ENCODE data around the gene DCLK1.
A peak's percentile ranks its signal among the peaks of the same experiment; 100 is the strongest.

Gene DCLK1

GRCh38 chr13:35814605-35815011 is 316.6 kb downstream of the DCLK1 start:
- WGBS, 2 experiments (ENCODE audit: insufficient coverage in 2 of 2): no CpG with 5 or more reads among the region's 1 CpG
- no peak overlapping the region for H3K27ac ChIP-seq (ENCODE audit: low read depth, low read length, severe bottlenecking)
- H3K4me1 ChIP-seq (ENCODE audit: control insufficient read depth, insufficient read depth, low read length, poor library complexity, severe bottlenecking): no peaks in the 10 kb centered on the region

GRCh38 chr13:35812736-35813135 is 318.4 kb downstream of the DCLK1 start:
- no peaks in the 10 kb centered on the region for H3K4me1 ChIP-seq (ENCODE audit: control insufficient read depth, insufficient read depth, low read length, poor library complexity, severe bottlenecking)
- H3K9me3 ChIP-seq (ENCODE audit: control insufficient read depth, low read length): no peaks in the 10 kb centered on the region
- no peak overlapping the region for H3K27ac ChIP-seq (ENCODE audit: low read depth, low read length, severe bottlenecking)
- WGBS, 2 experiments (ENCODE audit: insufficient coverage in 2 of 2): 81 to 86% methylated on average over 4 of the region's 6 CpGs
- H3K4me3 ChIP-seq (ENCODE audit: extremely low read depth, insufficient read depth, low read length, poor library complexity, severe bottlenecking): no peak overlapping the region
- no peaks in the 10 kb centered on the region for H3K36me3 ChIP-seq (ENCODE audit: control insufficient read depth, insufficient read depth, low read length)

More at GRCh38 chr13:35814605-35815011, 316.6 kb downstream of the DCLK1 start:
- Histone ChIP-seq H3K9me3 (ENCODE audit: control insufficient read depth, low read length) (no peaks in the 10 kb centered on the region), H3K4me3 (ENCODE audit: extremely low read depth, insufficient read depth, low read length, poor library complexity, severe bottlenecking) (no peak overlapping the region), H3K36me3 (ENCODE audit: control insufficient read depth, insufficient read depth, low read length) (no peaks in the 10 kb centered on the region)

- H3K9me3 ChIP-seq (ENCODE audit: control insufficient read depth, low read length): no peaks in the 10 kb centered on the region
- H3K4me1 ChIP-seq (ENCODE audit: control insufficient read depth, insufficient read depth, low read length, poor library complexity, severe bottlenecking): no peaks in the 10 kb centered on the region
- no peak overlapping the region for H3K4me3 ChIP-seq (ENCODE audit: extremely low read depth, insufficient read depth, low read length, poor library complexity, severe bottlenecking)
- no peak overlapping the region for H3K27ac ChIP-seq (ENCODE audit: low read depth, low read length, severe bottlenecking)
- 92% methylated on average over 3 of the region's 4 CpGs for WGBS, 2 experiments (ENCODE audit: insufficient coverage in 2 of 2)
- no peaks in the 10 kb centered on the region for H3K36me3 ChIP-seq (ENCODE audit: control insufficient read depth, insufficient read depth, low read length)
These were observed 320.9 kb downstream of the DCLK1 start for GRCh38 chr13:35810321-35810720.

- H3K4me1 ChIP-seq (ENCODE audit: control insufficient read depth, insufficient read depth, low read length, poor library complexity, severe bottlenecking): no peaks in the 10 kb centered on the region
- H3K4me3 ChIP-seq (ENCODE audit: extremely low read depth, insufficient read depth, low read length, poor library complexity, severe bottlenecking): no peak overlapping the region
- no peak overlapping the region for H3K27ac ChIP-seq (ENCODE audit: low read depth, low read length, severe bottlenecking)
- 81 to 95% methylated on average over 3 of the region's 6 CpGs for WGBS, 2 experiments (ENCODE audit: insufficient coverage in 2 of 2)
- no peaks in the 10 kb centered on the region for H3K9me3 ChIP-seq (ENCODE audit: control insufficient read depth, low read length)
- no peaks in the 10 kb centered on the region for H3K36me3 ChIP-seq (ENCODE audit: control insufficient read depth, insufficient read depth, low read length)
These were observed 322.3 kb downstream of the DCLK1 start for GRCh38 chr13:35808846-35809245.

- Histone ChIP-seq H3K9me3 (ENCODE audit: control insufficient read depth, low read length) (no peaks in the 10 kb centered on the region), H3K4me1 (ENCODE audit: control insufficient read depth, insufficient read depth, low read length, poor library complexity, severe bottlenecking) (no peaks in the 10 kb centered on the region), H3K27ac (ENCODE audit: low read depth, low read length, severe bottlenecking) (no peak overlapping the region), H3K36me3 (ENCODE audit: control insufficient read depth, insufficient read depth, low read length) (no peaks in the 10 kb centered on the region), H3K4me3 (ENCODE audit: extremely low read depth, insufficient read depth, low read length, poor library complexity, severe bottlenecking) (no peak overlapping the region)
- 90 to 98% methylated on average over 4 of the region's 5 CpGs for WGBS, 2 experiments (ENCODE audit: insufficient coverage in 2 of 2)
These were observed 326.3 kb downstream of the DCLK1 start for GRCh38 chr13:35804901-35805300.

- H3K27ac ChIP-seq (ENCODE audit: low read depth, low read length, severe bottlenecking): no peak overlapping the region
- WGBS, 2 experiments (ENCODE audit: insufficient coverage in 2 of 2): 100% methylated on average over 1 of the region's 7 CpGs
- H3K4me1 ChIP-seq (ENCODE audit: control insufficient read depth, insufficient read depth, low read length, poor library complexity, severe bottlenecking): no peaks in the 10 kb centered on the region
- no peaks in the 10 kb centered on the region for H3K36me3 ChIP-seq (ENCODE audit: control insufficient read depth, insufficient read depth, low read length)
- no peaks in the 10 kb centered on the region for H3K9me3 ChIP-seq (ENCODE audit: control insufficient read depth, low read length)
- no peak overlapping the region for H3K4me3 ChIP-seq (ENCODE audit: extremely low read depth, insufficient read depth, low read length, poor library complexity, severe bottlenecking)
These were observed 333.2 kb downstream of the DCLK1 start for GRCh38 chr13:35797991-35798390.

GRCh38 chr13:35797244-35797643 is 333.9 kb downstream of the DCLK1 start:
- Histone ChIP-seq H3K9me3 (ENCODE audit: control insufficient read depth, low read length) (no peaks in the 10 kb centered on the region), H3K36me3 (ENCODE audit: control insufficient read depth, insufficient read depth, low read length) (no peaks in the 10 kb centered on the region), H3K27ac (ENCODE audit: low read depth, low read length, severe bottlenecking) (peak overlapping the region; percentile 44), H3K4me1 (ENCODE audit: control insufficient read depth, insufficient read depth, low read length, poor library complexity, severe bottlenecking) (no peaks in the 10 kb centered on the region), H3K4me3 (ENCODE audit: extremely low read depth, insufficient read depth, low read length, poor library complexity, severe bottlenecking) (no peak overlapping the region)
- WGBS, 2 experiments (ENCODE audit: insufficient coverage in 2 of 2): no CpG with 5 or more reads among the region's 2 CpGs

DNA sequence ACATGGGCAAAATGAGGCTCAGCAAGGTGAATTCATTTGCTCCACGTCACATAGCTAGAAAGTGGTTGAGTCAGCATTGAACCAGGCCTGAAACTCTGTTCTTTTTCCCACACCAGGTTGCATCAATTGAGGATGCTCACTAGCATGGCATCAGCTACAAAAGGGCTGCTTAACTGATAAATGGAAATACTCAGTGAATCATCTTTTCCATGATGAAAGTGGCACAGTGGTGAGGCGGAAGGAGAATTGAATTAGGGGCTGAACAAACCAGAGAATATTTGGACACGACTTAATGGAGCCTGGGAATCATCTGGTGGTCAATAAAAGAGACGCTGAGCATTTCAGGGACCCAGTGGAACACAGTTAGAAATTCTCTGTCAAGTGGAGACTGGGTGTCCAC is 334.6 kb downstream of the DCLK1 start:
- Histone ChIP-seq H3K4me1 (ENCODE audit: control insufficient read depth, insufficient read depth, low read length, poor library complexity, severe bottlenecking) (no peaks in the 10 kb centered on the region), H3K27ac (ENCODE audit: low read depth, low read length, severe bottlenecking) (peak overlapping the region; percentile 44), H3K9me3 (ENCODE audit: control insufficient read depth, low read length) (no peaks in the 10 kb centered on the region), H3K36me3 (ENCODE audit: control insufficient read depth, insufficient read depth, low read length) (no peaks in the 10 kb centered on the region), H3K4me3 (ENCODE audit: extremely low read depth, insufficient read depth, low read length, poor library complexity, severe bottlenecking) (no peak overlapping the region)
- WGBS, 2 experiments (ENCODE audit: insufficient coverage in 2 of 2): 92 to 93% methylated on average over 3 to 4 of the region's 4 CpGs

- H3K27ac ChIP-seq (ENCODE audit: low read depth, low read length, severe bottlenecking): no peak overlapping the region
- WGBS, 2 experiments (ENCODE audit: insufficient coverage in 2 of 2): 93 to 100% methylated on average over 1 to 2 of the region's 3 CpGs
- H3K9me3 ChIP-seq (ENCODE audit: control insufficient read depth, low read length): no peaks in the 10 kb centered on the region
These were observed 336.3 kb downstream of the DCLK1 start for GRCh38 chr13:35794734-35795389.

DNA sequence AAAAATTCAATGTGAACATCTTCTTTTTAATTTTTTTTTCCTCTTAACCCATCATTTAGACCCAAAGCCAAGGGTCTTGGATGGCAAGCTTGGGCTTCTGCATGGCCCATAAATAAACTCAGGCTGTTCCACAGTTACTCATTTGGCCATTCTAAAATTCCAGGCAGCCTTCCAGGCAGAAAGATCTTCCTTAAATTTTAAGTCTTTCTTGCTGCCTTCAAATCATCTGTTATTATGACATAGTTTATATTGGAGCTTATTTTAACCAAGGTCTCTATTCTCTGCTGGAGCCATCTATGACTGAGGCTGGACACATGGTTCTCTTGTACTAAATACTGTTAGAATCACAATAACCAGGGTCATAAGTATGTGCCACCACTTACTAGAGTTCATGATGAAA is 337.4 kb downstream of the DCLK1 start:
- H3K27ac ChIP-seq (ENCODE audit: low read depth, low read length, severe bottlenecking): no peak overlapping the region
- no peaks in the 10 kb centered on the region for H3K9me3 ChIP-seq (ENCODE audit: control insufficient read depth, low read length)
- no peak overlapping the region for H3K4me3 ChIP-seq (ENCODE audit: extremely low read depth, insufficient read depth, low read length, poor library complexity, severe bottlenecking)
- no peaks in the 10 kb centered on the region for H3K36me3 ChIP-seq (ENCODE audit: control insufficient read depth, insufficient read depth, low read length)
- no peaks in the 10 kb centered on the region for H3K4me1 ChIP-seq (ENCODE audit: control insufficient read depth, insufficient read depth, low read length, poor library complexity, severe bottlenecking)

More at GRCh38 chr13:35794734-35795389, 336.3 kb downstream of the DCLK1 start:
- H3K4me1 ChIP-seq (ENCODE audit: control insufficient read depth, insufficient read depth, low read length, poor library complexity, severe bottlenecking): no peaks in the 10 kb centered on the region
- H3K4me3 ChIP-seq (ENCODE audit: extremely low read depth, insufficient read depth, low read length, poor library complexity, severe bottlenecking): no peak overlapping the region
- H3K36me3 ChIP-seq (ENCODE audit: control insufficient read depth, insufficient read depth, low read length): no peaks in the 10 kb centered on the region

DNA sequence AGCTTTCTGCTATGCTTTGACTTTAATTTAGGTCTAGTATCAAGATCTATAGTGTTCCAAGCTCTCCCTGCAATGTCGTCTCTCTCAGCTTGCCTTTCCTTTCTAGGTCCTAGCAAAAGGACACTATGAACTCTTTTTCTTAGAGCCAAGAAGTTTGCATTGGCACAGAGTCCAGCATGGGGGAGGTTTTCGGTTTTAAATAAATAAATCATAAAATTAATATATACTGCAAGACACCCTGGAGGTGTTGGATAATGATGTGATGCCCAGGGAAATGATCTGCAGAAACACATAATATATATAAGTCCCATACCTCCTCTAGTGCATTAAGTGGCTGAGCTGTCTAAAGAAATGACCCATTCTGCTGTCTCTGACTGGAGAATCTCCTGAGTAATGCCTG is 338.3 kb downstream of the DCLK1 start:
- H3K27ac ChIP-seq (ENCODE audit: low read depth, low read length, severe bottlenecking): no peak overlapping the region
- H3K36me3 ChIP-seq (ENCODE audit: control insufficient read depth, insufficient read depth, low read length): no peaks in the 10 kb centered on the region
- 80% methylated on average over 1 of the region's 2 CpGs; no CpG with 5 or more reads in 1 of the 2 experiments for WGBS, 2 experiments (ENCODE audit: insufficient coverage in 2 of 2)
- H3K4me1 ChIP-seq (ENCODE audit: control insufficient read depth, insufficient read depth, low read length, poor library complexity, severe bottlenecking): no peaks in the 10 kb centered on the region
- no peak overlapping the region for H3K4me3 ChIP-seq (ENCODE audit: extremely low read depth, insufficient read depth, low read length, poor library complexity, severe bottlenecking)
- no peaks in the 10 kb centered on the region for H3K9me3 ChIP-seq (ENCODE audit: control insufficient read depth, low read length)
